Sigmoid colon (tissue), 4 donors: ENCODE measurements around the gene BDNF.
"Not testable (repeated sequence)": the region's sequence is repeated elsewhere in the genome, so short reads cannot be mapped to it uniquely, and the experiment has no call there.

Source experiments
- EP300 ChIP-seq, 4 donors: sonication (generic); formaldehyde crosslinking; IDR thresholded peaks; one replicate each; pipeline ENCODE4 v1.6.1; 2017; ENCODE audit warnings: antibody characterized with exemption in 4 of 4
- POLR2A ChIP-seq, 2 donors: fragments of 450-650 bp; IDR thresholded peaks; one replicate each; pipeline ENCODE4 v1.6.1; 2016; ENCODE audit warnings: antibody characterized with exemption in 2 of 2, mild to moderate bottlenecking in 2 of 2, moderate library complexity in 2 of 2
- POLR2AphosphoS5 ChIP-seq, 4 donors: sonication (generic); formaldehyde crosslinking; IDR thresholded peaks; one replicate each; pipeline ENCODE4 v1.6.1; 2017; ENCODE audit warnings: antibody characterized with exemption in 4 of 4
- TF ChIP-seq, protein P1 (sequence below), 4 experiments: fragments of 450-650 bp in 3 of 4; fragments of 200-600 bp in 1 of 4; IDR thresholded peaks; one replicate each; pipeline ENCODE4 v1.5.1; 2016 to 2019; ENCODE audit warnings: antibody characterized with exemption in 4 of 4, mild to moderate bottlenecking in 3 of 4, moderate library complexity in 2 of 4

DNA sequence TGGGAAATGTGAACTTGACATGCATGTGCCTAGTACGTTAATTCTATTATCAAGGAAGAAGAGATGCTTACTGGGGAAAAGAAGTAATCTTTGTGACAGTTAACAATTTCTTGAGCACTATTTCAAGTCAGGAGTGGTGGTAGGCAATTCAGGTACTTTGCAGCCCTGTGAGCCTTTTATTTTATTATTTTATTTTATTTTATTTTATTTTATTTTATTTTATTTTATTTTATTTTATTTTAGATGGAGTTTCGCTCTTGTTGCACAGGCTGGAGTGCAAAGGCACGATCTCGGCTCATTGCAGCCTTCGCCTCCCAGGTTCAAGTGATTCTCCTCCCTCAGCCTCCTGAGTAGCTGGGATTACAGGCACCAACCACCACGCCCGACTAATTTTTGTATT, 31.5 kb upstream of the BDNF start:
- TF ChIP-seq, protein P1, sequence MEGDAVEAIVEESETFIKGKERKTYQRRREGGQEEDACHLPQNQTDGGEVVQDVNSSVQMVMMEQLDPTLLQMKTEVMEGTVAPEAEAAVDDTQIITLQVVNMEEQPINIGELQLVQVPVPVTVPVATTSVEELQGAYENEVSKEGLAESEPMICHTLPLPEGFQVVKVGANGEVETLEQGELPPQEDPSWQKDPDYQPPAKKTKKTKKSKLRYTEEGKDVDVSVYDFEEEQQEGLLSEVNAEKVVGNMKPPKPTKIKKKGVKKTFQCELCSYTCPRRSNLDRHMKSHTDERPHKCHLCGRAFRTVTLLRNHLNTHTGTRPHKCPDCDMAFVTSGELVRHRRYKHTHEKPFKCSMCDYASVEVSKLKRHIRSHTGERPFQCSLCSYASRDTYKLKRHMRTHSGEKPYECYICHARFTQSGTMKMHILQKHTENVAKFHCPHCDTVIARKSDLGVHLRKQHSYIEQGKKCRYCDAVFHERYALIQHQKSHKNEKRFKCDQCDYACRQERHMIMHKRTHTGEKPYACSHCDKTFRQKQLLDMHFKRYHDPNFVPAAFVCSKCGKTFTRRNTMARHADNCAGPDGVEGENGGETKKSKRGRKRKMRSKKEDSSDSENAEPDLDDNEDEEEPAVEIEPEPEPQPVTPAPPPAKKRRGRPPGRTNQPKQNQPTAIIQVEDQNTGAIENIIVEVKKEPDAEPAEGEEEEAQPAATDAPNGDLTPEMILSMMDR (IDR thresholded peaks at IDR 0.05), result not testable (repeated sequence)
- TF ChIP-seq POLR2AphosphoS5, POLR2A, EP300 (IDR thresholded peaks at IDR 0.05): not testable (repeated sequence)
